ENCODE measurements around the gene ACADS.

Gene ACADS

GRCh38 chr12:120711411-120711810, 14.2 kb upstream of the ACADS start:
- no peak for TF ChIP-seq CTCF (conservative IDR thresholded peaks at IDR 0.05)
- peak overlapping the region; percentile 96 for H3K27ac ChIP-seq

GRCh38 chr12:120712610-120713009, 13.0 kb upstream of the ACADS start:
- H3K27ac ChIP-seq = peak overlapping the region; percentile 96
- TF ChIP-seq CTCF (conservative IDR thresholded peaks at IDR 0.05) = no peak

GRCh38 chr12:120713861-120714482, 11.7 kb upstream of the ACADS start:
- no peak overlapping the region for H3K27ac ChIP-seq
- TF ChIP-seq CTCF (conservative IDR thresholded peaks at IDR 0.05) = peak; percentile 95

- peak overlapping the region; percentile 44; the same call in 1 of the 2 replicates for H3K27ac ChIP-seq
- no peak for TF ChIP-seq CTCF (conservative IDR thresholded peaks at IDR 0.05)
Measured at GRCh38 chr12:120718055-120718454, 7.6 kb upstream of the ACADS start.

- peak overlapping the region; percentile 44 for H3K27ac ChIP-seq
- TF ChIP-seq CTCF (conservative IDR thresholded peaks at IDR 0.05) = no peak
Measured at GRCh38 chr12:120719072-120719471, 6.6 kb upstream of the ACADS start.

- TF ChIP-seq CTCF (conservative IDR thresholded peaks at IDR 0.05) = no peak
- peak overlapping the region; percentile 44 for H3K27ac ChIP-seq
Measured at GRCh38 chr12:120719496-120720233, 6.0 kb upstream of the ACADS start.

- no peak for TF ChIP-seq CTCF (conservative IDR thresholded peaks at IDR 0.05)
- peak overlapping the region; percentile 44; the same call in 1 of the 2 replicates for H3K27ac ChIP-seq
Measured at GRCh38 chr12:120720234-120720986, 5.2 kb upstream of the ACADS start.

Data from VCaP (cell line).